Activated naive CD4-positive, alpha-beta T cell treated with anti-CD3 and anti-CD28 coated beads for 36 hours (primary cell): ENCODE data around the gene ATXN1. TPM values are rescaled to one million over a fixed set of nuclear protein-coding genes. Genes with fewer than 3 reads are reported as not detected.

Experiments used
- CTCF ChIA-PET: fragments of 350-600 bp; sonication (Branson Sonifier 250); formaldehyde crosslinking; loops from one replicate; lab custom pipeline; 2021; ENCODE audit warnings: antibody characterized with exemption; lab: Charles Lee
- DNase-seq: peaks from one replicate; pipeline ENCODE4 v3.0.0-alpha.2; 2020
- H3K27ac Mint-ChIP-seq: one replicate; pipeline ENCODE4 v1.8.0; 2021; ENCODE audit warnings: mild to moderate bottlenecking, mixed read lengths
- H3K27me3 Mint-ChIP-seq: one replicate; pipeline ENCODE4 v1.8.0; 2021; ENCODE audit warnings: low read depth, mixed read lengths
- H3K36me3 Mint-ChIP-seq: one replicate; pipeline ENCODE4 v1.8.0; 2021; ENCODE audit warnings: low read depth, mixed read lengths
- H3K4me1 Mint-ChIP-seq: one replicate; pipeline ENCODE4 v1.8.0; 2021; ENCODE audit warnings: low read depth, mixed read lengths
- H3K4me3 Mint-ChIP-seq: one replicate; pipeline ENCODE4 v1.8.0; 2021; ENCODE audit warnings: mild to moderate bottlenecking, moderate library complexity, mixed read lengths
- H3K9me3 Mint-ChIP-seq: one replicate; pipeline ENCODE4 v1.8.0; 2021; ENCODE audit warnings: mixed read lengths
- intact Hi-C: fragments of 100-400 bp; cut with micrococcal nuclease; formaldehyde crosslinking; loops from one replicate; pipeline ENCODE4 v1.15.1; 2023
- total RNA-seq, 2 experiments: library from RNA; stranded (reverse); gene quantifications; one replicate each; pipeline ENCODE4 v1.2.3, GENCODE V29; 2021

ATXN1 gene
- total RNA-seq, 2 experiments from 2014 or later, result 9.4 to 12.7 TPM

DNA sequence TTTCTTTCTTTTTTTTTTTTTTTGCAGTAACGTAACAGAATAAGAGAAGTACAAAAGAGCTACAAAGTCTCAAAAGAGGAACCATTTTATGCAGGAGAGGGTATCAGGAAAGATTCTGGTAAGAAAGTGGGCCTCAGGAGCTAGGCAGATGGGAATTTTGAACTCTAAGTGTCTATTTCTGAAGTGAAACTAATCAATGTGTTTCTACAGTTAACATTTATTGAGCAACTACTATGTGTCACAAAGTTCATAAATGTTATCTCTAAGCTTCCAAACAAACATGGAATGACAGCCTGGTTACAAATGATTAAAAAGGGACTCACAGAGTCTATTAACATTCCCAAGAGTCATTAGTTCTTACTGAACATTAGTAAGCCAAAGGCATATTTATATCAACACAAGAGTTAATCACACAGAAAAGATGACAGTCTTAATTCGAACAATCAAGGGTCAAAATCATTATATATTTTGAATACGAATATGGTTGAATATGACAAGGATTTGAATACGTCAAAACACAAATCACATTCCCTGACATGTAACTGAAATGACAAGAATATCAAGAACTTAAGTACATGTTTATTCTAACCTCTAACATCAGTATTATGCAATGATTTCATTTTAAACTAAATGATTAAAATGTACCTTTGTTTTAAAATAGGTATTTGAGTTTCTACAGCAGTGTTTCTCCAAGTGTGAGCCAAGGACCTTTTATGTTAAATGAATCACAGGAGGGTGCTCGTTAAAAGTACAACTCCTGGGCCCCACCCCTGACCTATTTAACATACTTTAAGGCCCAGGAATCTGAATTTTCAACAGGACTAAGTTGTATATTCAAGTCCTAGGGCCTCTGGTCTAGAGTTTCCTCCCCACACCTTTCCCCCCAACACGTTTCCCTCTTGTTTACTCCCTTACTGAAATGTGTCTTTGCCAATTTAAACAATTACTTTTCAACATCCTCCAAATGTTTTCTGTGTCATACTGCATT, 89.7 kb downstream of the ATXN1 start:
- Mint-ChIP-seq H3K27ac (no peak overlapping the region), H3K36me3 (peaks cover 1% of the 10 kb centered on the region), H3K4me1 (peaks cover 40% of the 10 kb centered on the region), H3K27me3 (no peaks in the 10 kb centered on the region), H3K9me3 (no peaks in the 10 kb centered on the region), H3K4me3 (no peak overlapping the region)
- intact Hi-C loops, result no loop called here
- CTCF ChIA-PET, result interaction anchor here (0.9 to 1.1 kb wide), 2 partner anchors 20 to 90 kb away, joined by 3 read pairs; partner anchors contain the start of gene ATXN1
- no peak for DNase-seq

DNA sequence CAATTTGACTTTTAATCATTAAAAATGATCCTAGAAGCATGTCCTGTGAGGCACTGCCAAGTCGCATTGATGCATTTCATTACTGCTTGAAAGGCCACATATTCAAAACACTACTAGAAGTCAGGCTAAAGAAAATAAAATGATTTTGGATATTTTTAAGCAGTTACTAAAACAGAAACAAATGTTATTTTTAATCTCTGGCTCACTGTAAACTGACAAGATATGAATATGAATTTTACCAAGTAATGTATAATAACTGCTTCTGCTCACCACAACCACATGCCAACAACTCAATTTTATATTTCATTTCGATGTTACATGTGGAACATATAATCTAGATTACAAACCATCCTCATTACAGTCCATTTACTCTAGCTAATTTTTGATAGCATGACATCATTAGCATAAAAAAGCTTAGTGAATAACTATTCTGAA, 90.6 kb downstream of the ATXN1 start:
- peaks cover 39% of the 10 kb centered on the region for H3K4me1 Mint-ChIP-seq
- H3K9me3 Mint-ChIP-seq, result peaks cover 2% of the 10 kb centered on the region
- no peak overlapping the region for H3K27ac Mint-ChIP-seq
- DNase-seq, result no peak
- CTCF ChIA-PET, result interaction anchor here (0.9 to 1.1 kb wide), 2 partner anchors 21 to 91 kb away, joined by 3 read pairs; partner anchors contain the start of gene ATXN1
- no peaks in the 10 kb centered on the region for H3K27me3 Mint-ChIP-seq
- H3K36me3 Mint-ChIP-seq, result peaks cover 5% of the 10 kb centered on the region
- no peak overlapping the region for H3K4me3 Mint-ChIP-seq
- intact Hi-C loops, result loop anchor here (1.0 kb wide), 3 partner anchors 15 to 79 kb away; no protein-coding TSS in a partner anchor

GRCh38 chr6:16670183-16670582, 91.1 kb downstream of the ATXN1 start:
- peaks cover 4% of the 10 kb centered on the region for H3K36me3 Mint-ChIP-seq
- no peak for DNase-seq
- peak overlapping the region; percentile 25 for H3K27ac Mint-ChIP-seq
- no peak overlapping the region for H3K4me3 Mint-ChIP-seq
- CTCF ChIA-PET, result no interaction called here
- peaks cover 38% of the 10 kb centered on the region for H3K4me1 Mint-ChIP-seq
- H3K9me3 Mint-ChIP-seq, result peaks cover 2% of the 10 kb centered on the region
- intact Hi-C loops, result loop anchor here (1.0 kb wide), 3 partner anchors 15 to 79 kb away; no protein-coding TSS in a partner anchor
- no peaks in the 10 kb centered on the region for H3K27me3 Mint-ChIP-seq

DNA sequence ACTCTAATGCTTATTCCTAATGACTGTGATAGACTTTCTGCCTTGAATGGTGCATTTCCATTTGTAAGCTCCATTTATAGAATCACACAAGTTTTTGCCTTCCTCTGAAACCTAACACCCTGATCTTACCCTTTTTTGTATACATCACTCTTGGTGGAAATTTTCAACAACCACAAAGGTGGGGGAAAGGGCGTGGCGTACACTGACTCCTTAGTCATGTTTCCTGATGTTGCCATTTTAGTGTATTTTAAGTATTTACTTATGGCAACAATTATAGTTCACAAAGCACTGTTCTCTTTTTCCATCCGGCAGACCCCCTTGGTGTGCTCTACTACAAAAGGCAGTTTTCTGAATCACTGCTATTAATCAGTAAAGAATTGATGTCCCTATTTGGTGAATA, 92.0 kb downstream of the ATXN1 start:
- Mint-ChIP-seq H3K9me3 (peaks cover 2% of the 10 kb centered on the region), H3K36me3 (peaks cover 4% of the 10 kb centered on the region), H3K4me1 (peaks cover 32% of the 10 kb centered on the region), H3K27me3 (no peaks in the 10 kb centered on the region), H3K27ac (peak overlapping the region; percentile 69), H3K4me3 (no peak overlapping the region)
- intact Hi-C loops, result loop anchor here (1.0 kb wide), 2 partner anchors 11 to 92 kb away; partner anchors contain the start of gene ATXN1
- peak; percentile 86 for DNase-seq
- CTCF ChIA-PET, result interaction anchor here (0.6 to 3.1 kb wide), 2 partner anchors 11 to 348 kb away, joined by 4 to 11 read pairs; no protein-coding TSS in a partner anchor

DNA sequence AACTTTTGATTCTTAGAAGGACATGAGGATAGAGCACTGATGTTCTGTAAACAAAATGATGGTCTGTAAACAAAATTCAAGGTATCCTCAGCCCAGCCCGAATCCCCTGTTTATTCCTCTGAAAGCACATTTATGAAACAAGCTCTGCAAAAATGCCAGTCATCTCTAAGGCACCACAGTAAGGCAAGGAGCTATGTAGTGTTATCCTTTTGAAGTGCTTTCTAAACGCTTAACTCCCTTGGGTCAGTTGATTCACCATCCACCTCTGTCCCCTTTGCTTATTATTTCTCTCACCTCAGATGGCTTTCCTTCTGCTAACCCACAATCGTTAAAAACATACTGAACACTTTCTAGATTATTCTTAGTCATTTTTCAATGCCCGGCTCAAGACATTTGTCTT, 93.8 kb downstream of the ATXN1 start:
- no peak overlapping the region for H3K27ac Mint-ChIP-seq
- CTCF ChIA-PET, result interaction anchor here (3.1 kb wide), 1 partner anchor 9 kb away, joined by 11 read pairs; no protein-coding TSS in a partner anchor
- H3K9me3 Mint-ChIP-seq, result peaks cover 2% of the 10 kb centered on the region
- DNase-seq, result no peak
- peaks cover 32% of the 10 kb centered on the region for H3K4me1 Mint-ChIP-seq
- no peaks in the 10 kb centered on the region for H3K27me3 Mint-ChIP-seq
- peaks cover 6% of the 10 kb centered on the region for H3K36me3 Mint-ChIP-seq
- H3K4me3 Mint-ChIP-seq, result no peak overlapping the region
- intact Hi-C loops, result no loop called here

- CTCF ChIA-PET, result interaction anchor here (1.0 to 3.1 kb wide), 2 partner anchors 7 to 97 kb away, joined by 3 to 11 read pairs; no protein-coding TSS in a partner anchor
- Mint-ChIP-seq H3K27me3 (no peaks in the 10 kb centered on the region), H3K4me1 (peaks cover 22% of the 10 kb centered on the region), H3K36me3 (peaks cover 17% of the 10 kb centered on the region), H3K27ac (no peak overlapping the region), H3K4me3 (no peak overlapping the region), H3K9me3 (peaks cover 11% of the 10 kb centered on the region)
- intact Hi-C loops, result no loop called here
- no peak for DNase-seq
Measured at GRCh38 chr6:16665992-16666391, 95.3 kb downstream of the ATXN1 start.

- H3K9me3 Mint-ChIP-seq, result peaks cover 11% of the 10 kb centered on the region
- intact Hi-C loops, result no loop called here
- no peaks in the 10 kb centered on the region for H3K27me3 Mint-ChIP-seq
- CTCF ChIA-PET, result no interaction called here
- H3K4me1 Mint-ChIP-seq, result peaks cover 15% of the 10 kb centered on the region
- no peak overlapping the region for H3K27ac Mint-ChIP-seq
- no peak overlapping the region for H3K4me3 Mint-ChIP-seq
- no peak for DNase-seq
- peaks cover 17% of the 10 kb centered on the region for H3K36me3 Mint-ChIP-seq
Measured at GRCh38 chr6:16665182-16665581, 96.1 kb downstream of the ATXN1 start.

- H3K27me3 Mint-ChIP-seq, result no peaks in the 10 kb centered on the region
- CTCF ChIA-PET, result no interaction called here
- peaks cover 17% of the 10 kb centered on the region for H3K36me3 Mint-ChIP-seq
- DNase-seq, result no peak
- intact Hi-C loops, result no loop called here
- H3K27ac Mint-ChIP-seq, result no peak overlapping the region
- H3K9me3 Mint-ChIP-seq, result peaks cover 11% of the 10 kb centered on the region
- H3K4me1 Mint-ChIP-seq, result peaks cover 16% of the 10 kb centered on the region
- H3K4me3 Mint-ChIP-seq, result no peak overlapping the region
Measured at GRCh38 chr6:16663901-16664300, 97.4 kb downstream of the ATXN1 start.

DNA sequence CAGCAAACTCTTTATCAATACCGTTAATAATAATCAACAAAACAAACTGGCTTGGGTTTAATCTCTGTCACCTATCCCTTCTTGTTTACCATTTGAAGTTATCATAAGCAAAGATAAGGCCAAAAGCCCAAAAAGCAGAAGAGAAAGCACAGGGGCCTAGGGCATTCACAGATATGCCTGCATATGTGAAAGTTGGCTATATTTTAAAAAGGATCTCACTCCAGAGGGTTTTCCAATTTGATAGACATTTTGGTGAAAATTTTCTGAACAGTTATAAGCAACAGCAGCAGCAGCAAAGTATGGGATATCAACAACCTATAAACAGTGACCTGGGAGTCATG, 101.1 kb downstream of the ATXN1 start:
- H3K36me3 Mint-ChIP-seq, result peaks cover 18% of the 10 kb centered on the region
- H3K4me1 Mint-ChIP-seq, result peaks cover 36% of the 10 kb centered on the region
- CTCF ChIA-PET, result interaction anchor here (0.9 to 2.3 kb wide), 2 partner anchors 68 to 103 kb away, joined by 3 to 13 read pairs; partner anchors contain the start of gene ATXN1
- no peak overlapping the region for H3K27ac Mint-ChIP-seq
- H3K27me3 Mint-ChIP-seq, result no peaks in the 10 kb centered on the region
- H3K9me3 Mint-ChIP-seq, result peaks cover 9% of the 10 kb centered on the region
- no peak overlapping the region for H3K4me3 Mint-ChIP-seq
- intact Hi-C loops, result no loop called here
- DNase-seq, result no peak

DNA sequence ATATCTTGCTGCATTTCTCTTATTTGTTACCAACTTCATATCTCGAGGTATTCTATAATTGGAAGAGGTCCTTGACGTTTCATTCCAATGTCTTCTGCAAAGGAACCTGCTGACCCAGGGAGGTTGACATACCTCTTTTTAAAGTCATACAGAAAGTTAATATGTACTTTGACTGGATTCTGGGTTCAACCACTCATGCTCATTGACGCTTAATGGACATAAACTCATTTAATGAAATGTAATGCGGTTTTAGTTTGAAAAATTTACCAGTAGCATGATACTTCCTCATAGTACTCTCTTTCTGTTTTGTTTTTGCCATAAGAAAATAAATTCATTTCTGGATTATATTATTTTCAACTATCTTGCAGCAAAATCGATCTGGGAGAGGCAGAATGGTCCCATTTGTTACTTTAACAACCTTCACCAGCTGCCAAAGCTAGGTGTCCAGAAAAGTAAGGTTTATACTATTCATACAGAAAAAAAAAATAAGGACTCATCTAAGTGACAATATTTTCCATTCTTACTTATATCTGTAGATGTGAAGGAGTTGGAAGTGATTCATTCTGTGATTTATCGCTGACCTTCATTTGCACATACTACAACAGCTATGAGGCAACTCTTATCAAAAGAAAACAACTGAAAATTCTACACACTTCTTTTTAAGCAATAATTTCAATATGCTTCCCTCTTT, 101.6 kb downstream of the ATXN1 start:
- Mint-ChIP-seq H3K4me3 (no peak overlapping the region), H3K4me1 (peaks cover 39% of the 10 kb centered on the region), H3K36me3 (peaks cover 22% of the 10 kb centered on the region), H3K27me3 (no peaks in the 10 kb centered on the region), H3K9me3 (peaks cover 9% of the 10 kb centered on the region), H3K27ac (no peak overlapping the region)
- CTCF ChIA-PET, result interaction anchor here (0.9 to 2.3 kb wide), 3 partner anchors 8 to 103 kb away, joined by 3 to 13 read pairs (median 11); partner anchors contain the start of gene ATXN1
- DNase-seq, result no peak
- intact Hi-C loops, result loop anchor here (1.0 to 10.0 kb wide), 6 partner anchors 53 to 1782 kb away; no protein-coding TSS in a partner anchor

- peaks cover 41% of the 10 kb centered on the region for H3K4me1 Mint-ChIP-seq
- no peaks in the 10 kb centered on the region for H3K27me3 Mint-ChIP-seq
- no peak for DNase-seq
Measured at GRCh38 chr6:16658348-16659034, 102.8 kb downstream of the ATXN1 start.

More at GRCh38 chr6:16658348-16659034, 102.8 kb downstream of the ATXN1 start:
- H3K4me3 Mint-ChIP-seq, result no peak overlapping the region
- intact Hi-C loops, result loop anchor here (1.0 to 10.0 kb wide), 11 partner anchors 11 to 1781 kb away; partner anchors contain the start of gene ATXN1
- peak overlapping the region; percentile 22 for H3K27ac Mint-ChIP-seq
- CTCF ChIA-PET, result interaction anchor here (0.7 to 2.3 kb wide), 9 partner anchors 9 to 147 kb away, joined by 3 to 13 read pairs (median 4); partner anchors contain the start of gene ATXN1
- H3K36me3 Mint-ChIP-seq, result peaks cover 22% of the 10 kb centered on the region
- peaks cover 9% of the 10 kb centered on the region for H3K9me3 Mint-ChIP-seq
